KOPT-K1 (cell line): ENCODE measurements around the gene PTOV1.
A peak's percentile ranks its signal among the peaks of the same experiment; 100 is the strongest.

Source experiments
- H3K27ac ChIP-seq: fragments of 200-600 bp; sonication (generic); 2 replicates; pipeline ENCODE4 v1.5.1; 2016; ENCODE audit warnings: antibody characterized with exemption, mild to moderate bottlenecking, low read depth, low read length; ENCODE audit not compliant: poor library complexity, severe bottlenecking
- H3K36me3 ChIP-seq: fragments of 200-600 bp; sonication (generic); 2 replicates; pipeline ENCODE4 v1.5.1; 2017; ENCODE audit warnings: antibody characterized with exemption, mild to moderate bottlenecking, low read length, moderate library complexity; ENCODE audit not compliant: insufficient read depth
- H3K9me3 ChIP-seq: fragments of 200-600 bp; sonication (generic); 2 replicates; pipeline ENCODE4 v1.5.1; 2017; ENCODE audit warnings: antibody characterized with exemption, low read length, mild to moderate bottlenecking; ENCODE audit not compliant: insufficient read depth, poor library complexity, severe bottlenecking

The PTOV1 gene

DNA sequence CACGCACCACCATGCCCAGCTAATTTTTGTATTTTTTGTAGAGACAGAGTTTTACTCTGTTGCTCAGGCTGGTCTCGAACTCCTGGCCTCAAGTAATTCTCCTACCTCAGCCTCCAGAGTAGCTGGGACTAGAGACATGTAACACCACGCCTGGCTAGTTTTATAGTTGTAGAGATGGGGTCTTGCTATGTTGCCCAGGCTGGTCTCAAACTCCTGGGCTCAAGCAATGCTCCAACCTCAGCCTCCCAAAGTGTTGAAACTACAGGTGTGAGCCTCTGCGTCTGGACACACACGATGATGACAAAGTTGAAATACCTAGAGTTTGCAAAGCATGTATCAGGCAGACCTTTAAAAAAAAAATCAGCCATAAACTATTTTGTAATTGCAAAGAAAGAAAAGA, 4.6 kb upstream of the PTOV1 start:
- H3K27ac ChIP-seq = no peak overlapping the region
- H3K9me3 ChIP-seq = no peaks in the 10 kb centered on the region
- H3K36me3 ChIP-seq = no peaks in the 10 kb centered on the region

DNA sequence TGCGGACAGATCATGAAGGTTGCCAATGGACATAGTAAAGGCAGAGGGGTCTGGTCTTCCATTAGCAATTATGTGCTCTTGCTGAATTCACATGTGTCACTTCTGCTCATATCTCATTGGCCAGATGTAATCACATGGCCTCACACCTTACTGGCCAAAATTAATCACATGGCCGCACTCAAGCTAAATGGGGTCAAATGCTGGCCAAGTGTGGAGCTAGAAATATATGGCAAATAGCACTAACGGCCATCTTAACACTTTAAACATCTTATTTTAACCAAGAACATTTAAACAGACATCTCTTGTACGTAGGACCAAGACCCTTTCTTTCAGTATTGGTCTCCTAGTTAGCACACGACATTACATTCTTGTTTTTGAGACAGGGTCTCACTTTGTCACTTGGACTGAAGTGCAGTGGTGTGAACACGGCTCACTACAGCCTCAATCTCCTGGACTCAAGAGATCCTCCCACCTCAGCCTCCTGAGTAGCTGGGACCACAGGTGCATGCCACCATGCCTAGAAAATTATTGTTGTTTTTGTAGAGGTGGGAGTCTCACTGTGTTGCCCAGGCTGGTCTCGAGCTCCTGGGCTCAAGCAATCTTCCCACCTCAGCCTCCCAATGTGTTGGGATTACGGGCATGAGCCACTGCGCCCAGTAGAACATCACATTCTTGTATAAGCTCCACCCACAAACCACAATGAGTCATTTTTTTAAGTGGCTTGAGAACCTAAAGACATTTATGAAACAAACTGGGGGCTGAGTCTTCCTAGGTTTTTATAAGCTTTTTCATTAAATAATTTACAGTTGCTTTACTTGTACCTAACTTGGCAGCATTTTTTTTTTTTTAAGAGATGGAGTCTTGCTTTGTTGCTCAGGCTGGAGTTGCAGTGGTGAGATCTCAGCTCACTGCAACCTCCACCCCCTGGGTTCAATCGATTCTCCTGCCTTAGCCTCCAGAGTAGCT, 2.9 kb upstream of the PTOV1 start:
- H3K27ac ChIP-seq = no peak overlapping the region
- no peaks in the 10 kb centered on the region for H3K9me3 ChIP-seq

DNA sequence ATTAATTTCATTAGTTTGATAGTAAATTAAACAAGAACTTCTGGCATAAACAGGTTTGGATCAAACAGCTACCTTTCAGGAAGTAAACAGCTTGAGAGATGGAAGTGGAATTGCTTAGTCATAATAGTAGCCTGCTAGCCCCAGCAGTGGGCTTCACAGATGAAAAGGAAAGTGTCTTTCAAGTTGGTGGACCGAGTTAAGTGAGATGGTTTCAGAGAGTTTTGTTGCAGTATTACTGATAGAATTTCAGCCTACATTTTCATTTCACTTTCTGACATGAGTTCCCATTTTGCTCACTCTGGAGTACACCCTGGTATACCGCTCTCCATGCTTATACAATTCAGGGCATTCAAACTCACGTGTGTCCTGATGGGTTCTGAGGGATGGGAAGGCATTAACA, 2.0 kb upstream of the PTOV1 start:
- Histone ChIP-seq H3K27ac (no peak overlapping the region), H3K36me3 (peaks cover 3% of the 10 kb centered on the region; the same call in 1 of the 2 replicates), H3K9me3 (no peaks in the 10 kb centered on the region)

More for the DNA sequence above, 2.9 kb upstream of the PTOV1 start:
- no peaks in the 10 kb centered on the region for H3K36me3 ChIP-seq

DNA sequence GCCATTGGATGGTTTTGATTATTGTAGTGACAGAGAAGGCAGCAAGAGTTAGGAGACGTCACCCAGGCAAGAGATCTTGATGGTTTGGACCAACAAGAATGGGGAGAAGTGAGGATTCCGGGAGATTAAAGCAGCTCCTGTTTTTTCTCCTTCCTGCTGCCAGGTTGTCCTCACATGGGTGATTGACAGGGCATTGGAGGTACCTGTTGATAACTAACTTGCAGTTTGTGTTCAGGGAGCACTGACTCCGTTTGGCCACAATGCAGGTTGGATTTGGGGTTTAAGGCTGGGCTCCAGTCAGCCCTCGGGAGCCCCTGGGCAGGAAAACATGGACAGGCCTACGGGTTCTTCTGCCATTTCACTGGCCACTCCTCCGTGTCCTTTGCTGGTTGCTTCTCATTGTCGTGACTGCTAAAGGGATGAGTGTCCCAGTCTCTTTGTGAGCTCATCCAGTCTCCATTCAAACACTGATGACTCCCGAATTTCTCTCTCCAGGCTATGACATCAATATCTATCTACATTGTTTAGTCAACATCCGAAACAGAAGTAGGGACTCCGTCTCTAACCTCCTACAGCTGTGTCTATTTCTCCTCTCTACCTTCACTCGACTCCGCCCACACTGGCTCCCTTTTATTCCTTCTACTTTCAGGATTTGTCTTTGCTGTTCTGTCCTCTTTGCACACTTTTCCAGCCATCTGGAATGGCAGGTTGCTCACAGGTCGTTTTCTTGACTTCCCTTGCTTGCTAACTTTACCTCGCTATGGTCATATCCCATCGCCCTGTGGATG, 1.3 kb upstream of the PTOV1 start:
- peak overlapping the region; percentile 87 for H3K27ac ChIP-seq
- H3K36me3 ChIP-seq = peaks cover 10% of the 10 kb centered on the region; the same call in 1 of the 2 replicates
- no peaks in the 10 kb centered on the region for H3K9me3 ChIP-seq

DNA sequence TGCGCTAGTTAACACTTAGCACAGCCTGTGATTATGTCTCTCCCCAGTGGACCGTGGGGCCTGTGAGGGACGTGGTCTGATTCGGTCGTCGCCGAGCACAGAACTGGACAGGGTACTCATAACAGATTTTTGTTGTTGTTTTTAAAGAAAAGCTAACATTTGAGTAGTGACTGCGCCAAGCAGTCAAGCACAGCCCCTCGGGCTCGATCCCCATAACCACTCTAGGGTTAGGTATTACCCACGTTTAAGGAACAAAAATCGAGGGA, 805 bp upstream of the PTOV1 start:
- Histone ChIP-seq H3K9me3 (no peaks in the 10 kb centered on the region), H3K36me3 (peaks cover 14% of the 10 kb centered on the region), H3K27ac (peak overlapping the region; percentile 87)

DNA sequence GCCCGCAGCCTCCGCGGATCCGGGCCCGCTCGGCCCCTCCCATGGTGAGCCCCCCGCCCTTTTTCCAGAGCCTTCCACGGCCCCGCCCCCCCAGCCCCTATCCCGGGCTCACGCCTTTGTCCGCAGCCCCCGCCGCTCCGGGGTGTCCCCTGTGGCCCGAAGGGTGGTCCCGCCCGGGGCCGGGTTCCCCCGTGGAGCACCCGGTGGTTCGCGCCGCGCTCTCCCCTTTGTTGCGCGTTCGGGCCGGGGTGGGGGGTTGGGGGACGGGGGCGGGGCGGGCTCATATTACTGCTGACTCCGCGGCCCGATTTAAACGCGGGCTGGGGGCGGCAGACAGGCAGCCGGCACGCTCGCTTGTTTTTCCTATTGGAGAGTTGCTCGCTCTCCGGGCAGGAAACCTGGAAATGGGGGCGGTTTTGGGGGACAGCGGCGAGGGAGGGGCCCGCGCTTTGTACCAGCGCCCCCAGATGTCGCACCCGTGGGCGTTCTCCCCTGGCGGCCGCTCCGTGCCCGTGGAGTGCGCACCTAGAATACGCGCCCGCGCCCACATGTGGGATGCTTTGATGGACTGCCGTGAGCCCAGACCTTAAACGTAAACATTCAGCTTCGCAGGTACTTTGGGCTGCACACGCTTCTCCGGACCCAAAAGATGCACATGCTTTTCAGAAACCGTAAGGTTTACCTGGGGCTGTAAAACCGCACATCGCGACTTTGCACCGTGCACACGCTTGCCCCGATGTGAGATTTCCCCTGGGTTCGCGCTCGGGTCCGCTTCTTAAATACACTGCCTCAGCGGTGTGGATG, 699 bp downstream of the PTOV1 start:
- H3K27ac ChIP-seq = peak overlapping the region; percentile 87
- H3K9me3 ChIP-seq = no peaks in the 10 kb centered on the region
- H3K36me3 ChIP-seq = peaks cover 30% of the 10 kb centered on the region

DNA sequence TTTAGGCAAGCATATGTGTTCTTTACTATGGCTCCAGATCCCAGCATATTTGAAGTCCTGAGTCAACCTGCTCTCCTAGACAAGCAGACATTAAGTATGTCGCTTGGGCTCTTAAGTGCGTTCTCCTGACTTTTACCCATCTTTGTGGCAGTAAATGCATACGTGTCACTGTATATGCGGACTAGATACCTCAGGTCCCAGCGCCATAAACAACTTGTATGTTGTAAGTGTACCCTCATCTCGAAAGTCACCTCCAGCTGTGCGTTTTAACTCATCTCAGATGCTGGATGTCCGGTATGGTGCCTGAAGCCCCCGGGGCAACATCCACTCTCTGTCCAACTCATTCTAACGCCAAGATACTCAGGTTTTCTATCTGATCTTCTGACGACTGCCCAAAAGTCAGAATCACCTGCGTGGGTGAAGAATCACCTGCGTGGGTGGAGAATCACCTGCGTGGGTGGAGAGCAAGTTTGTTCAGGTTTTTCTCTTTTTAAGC, 1.7 kb downstream of the PTOV1 start:
- peaks cover 40% of the 10 kb centered on the region for H3K36me3 ChIP-seq
- no peaks in the 10 kb centered on the region for H3K9me3 ChIP-seq
- H3K27ac ChIP-seq = no peak overlapping the region

DNA sequence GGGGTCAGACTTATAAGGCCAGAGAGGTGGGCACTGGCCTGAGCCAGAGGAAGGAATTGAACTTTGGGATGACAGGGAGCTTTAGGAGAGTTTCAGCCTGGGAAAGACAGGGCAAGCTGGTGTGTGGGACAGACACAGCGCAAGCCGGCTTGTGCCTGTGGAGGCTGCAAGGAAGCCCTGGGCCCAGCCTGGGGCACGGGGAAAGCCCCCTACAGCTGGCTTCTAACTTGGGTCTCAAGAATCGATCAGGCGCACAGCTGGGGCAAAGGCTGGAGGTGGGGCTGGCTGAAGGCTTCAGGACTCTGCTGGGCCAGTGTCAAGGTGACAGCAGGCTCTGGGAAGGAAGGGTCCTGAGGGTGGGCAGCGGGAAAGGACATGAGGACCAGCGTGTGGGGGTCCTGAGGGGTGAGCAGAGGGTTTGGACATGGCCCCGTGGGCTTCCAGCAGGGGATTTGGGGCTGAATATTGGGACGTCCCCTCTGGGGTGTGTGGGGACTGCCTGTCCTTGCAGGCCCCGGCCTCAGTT, 3.0 kb downstream of the PTOV1 start:
- no peak overlapping the region for H3K27ac ChIP-seq
- H3K9me3 ChIP-seq = no peaks in the 10 kb centered on the region
- peaks cover 52% of the 10 kb centered on the region for H3K36me3 ChIP-seq

DNA sequence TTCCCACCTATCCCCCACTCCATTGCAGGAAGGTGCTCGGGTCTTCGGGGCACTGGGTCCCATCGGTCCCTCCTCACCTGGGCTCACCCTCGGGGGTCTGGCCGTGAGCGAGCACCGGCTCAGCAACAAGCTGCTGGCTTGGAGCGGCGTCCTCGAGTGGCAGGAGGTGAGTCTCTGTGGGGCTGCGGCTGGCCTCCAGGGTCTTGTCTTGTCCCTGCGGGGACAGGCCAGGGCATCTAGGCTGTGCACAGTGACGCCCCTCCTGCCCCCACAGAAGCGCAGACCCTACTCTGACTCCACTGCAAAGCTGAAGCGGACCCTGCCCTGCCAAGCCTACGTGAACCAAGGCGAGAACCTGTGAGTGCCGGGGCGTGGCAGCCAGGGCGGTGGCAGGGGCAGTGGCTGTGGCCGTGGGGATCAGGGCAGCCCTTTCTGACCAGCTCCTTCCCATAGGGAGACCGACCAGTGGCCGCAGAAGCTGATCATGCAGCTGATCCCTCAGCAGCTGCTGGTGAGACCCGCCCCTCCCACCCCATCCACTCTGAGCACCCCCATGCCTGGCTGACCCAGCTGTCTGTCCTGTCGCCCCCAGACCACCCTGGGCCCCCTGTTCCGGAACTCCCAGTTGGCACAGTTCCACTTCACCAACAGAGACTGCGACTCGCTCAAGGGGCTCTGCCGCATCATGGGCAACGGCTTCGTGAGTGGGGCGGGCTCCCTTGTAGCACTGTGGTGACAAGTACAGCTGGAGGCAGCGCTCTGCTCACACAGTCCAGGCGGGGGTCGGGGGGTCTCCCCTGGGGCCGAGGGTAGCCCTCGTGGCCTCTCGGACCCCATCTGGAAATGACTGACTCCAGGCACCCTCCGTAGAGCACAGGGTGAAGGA, 3.7 kb downstream of the PTOV1 start:
- Histone ChIP-seq H3K9me3 (no peaks in the 10 kb centered on the region), H3K27ac (no peak overlapping the region), H3K36me3 (peaks cover 57% of the 10 kb centered on the region)

DNA sequence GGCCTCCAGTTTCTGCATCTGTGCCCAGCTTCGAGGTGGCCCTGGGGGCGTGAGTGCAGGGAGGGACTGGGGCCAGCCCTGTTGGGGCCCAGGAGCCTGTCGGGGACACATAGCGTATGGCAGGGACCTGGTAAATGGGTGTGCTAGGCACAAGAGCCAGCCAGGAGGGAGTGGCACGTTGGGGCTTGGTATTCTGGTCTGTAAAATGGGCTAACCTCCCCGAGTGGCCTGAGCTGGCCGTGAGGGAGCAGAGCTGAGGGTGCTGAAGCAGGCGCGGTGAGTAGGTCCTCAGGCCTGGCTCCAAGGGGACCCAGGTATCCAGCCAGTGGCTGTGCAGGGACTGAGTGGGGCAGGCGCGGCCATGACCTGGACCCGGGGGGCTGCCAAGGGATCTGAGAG, 4.3 kb downstream of the PTOV1 start:
- H3K36me3 ChIP-seq = peaks cover 63% of the 10 kb centered on the region
- H3K9me3 ChIP-seq = no peaks in the 10 kb centered on the region
- H3K27ac ChIP-seq = no peak overlapping the region

DNA sequence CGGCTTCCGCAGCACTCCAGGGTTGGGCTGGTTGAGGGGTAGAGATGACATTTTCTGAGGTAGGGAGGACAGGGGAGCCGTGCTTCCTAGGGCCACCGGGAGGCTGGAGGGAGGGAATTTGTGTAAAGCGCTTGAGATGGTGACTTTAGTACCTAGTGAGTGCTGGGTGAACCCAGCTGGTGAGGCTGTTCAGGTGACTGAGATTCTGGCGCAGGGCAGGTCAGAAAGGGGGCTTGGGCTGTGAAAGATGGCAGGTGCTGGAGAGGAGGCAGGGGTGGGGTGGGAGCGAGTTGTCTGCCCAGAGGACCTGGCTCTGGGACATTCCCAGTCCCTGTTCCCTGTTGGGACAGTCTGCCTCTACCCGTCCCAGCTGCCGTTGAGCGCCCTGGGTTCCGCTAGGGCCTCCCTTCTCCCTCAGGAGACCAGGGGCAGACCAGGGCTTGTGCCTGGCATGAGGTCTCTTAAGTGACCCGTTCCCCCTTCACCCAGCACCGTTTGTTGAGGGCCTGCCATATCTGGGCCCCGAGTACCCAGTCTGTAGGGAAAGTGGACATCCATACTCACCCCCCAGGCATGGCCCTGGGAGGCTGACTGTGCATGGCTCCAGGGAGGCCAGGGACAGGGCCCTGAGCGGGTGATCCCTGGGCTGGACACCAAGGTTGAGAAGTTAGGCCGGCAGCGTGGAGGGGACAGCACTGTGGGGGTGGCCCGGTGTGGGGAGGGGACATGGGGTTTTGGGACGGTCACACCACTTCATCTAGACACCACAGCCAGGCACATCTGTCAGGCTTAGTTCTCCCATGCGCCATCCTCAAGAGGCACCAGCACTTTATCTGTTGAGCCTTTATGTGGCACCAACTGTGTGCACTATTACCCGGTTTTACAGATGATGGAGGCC, 5.0 kb downstream of the PTOV1 start:
- H3K27ac ChIP-seq = no peak overlapping the region
- H3K9me3 ChIP-seq = no peaks in the 10 kb centered on the region
- H3K36me3 ChIP-seq = peaks cover 70% of the 10 kb centered on the region

DNA sequence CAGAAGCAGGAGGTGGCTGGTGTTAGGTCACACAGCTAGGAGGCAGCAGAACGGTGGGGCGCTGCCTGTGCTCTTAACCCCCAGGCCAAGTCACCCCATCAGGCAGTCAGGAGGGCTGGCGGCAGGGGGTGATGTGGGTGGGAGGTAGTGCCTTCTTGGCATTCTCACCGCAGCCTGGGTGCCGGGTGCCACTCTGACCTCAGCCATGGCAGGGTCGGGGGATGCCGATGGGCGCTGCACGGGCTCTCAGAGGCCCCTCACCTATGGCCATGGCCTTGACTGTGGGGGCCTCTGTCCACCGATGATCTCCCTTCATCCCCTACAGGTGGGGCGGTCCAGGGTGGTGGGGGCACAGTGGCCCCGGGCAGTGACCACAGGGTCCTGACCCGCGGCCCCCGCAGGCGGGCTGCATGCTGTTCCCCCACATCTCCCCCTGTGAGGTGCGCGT, 5.6 kb downstream of the PTOV1 start:
- Histone ChIP-seq H3K27ac (no peak overlapping the region), H3K36me3 (peaks cover 77% of the 10 kb centered on the region), H3K9me3 (no peaks in the 10 kb centered on the region)
